ENCODE data around the gene SUZ12.

- TF ChIP-seq, protein P1, sequence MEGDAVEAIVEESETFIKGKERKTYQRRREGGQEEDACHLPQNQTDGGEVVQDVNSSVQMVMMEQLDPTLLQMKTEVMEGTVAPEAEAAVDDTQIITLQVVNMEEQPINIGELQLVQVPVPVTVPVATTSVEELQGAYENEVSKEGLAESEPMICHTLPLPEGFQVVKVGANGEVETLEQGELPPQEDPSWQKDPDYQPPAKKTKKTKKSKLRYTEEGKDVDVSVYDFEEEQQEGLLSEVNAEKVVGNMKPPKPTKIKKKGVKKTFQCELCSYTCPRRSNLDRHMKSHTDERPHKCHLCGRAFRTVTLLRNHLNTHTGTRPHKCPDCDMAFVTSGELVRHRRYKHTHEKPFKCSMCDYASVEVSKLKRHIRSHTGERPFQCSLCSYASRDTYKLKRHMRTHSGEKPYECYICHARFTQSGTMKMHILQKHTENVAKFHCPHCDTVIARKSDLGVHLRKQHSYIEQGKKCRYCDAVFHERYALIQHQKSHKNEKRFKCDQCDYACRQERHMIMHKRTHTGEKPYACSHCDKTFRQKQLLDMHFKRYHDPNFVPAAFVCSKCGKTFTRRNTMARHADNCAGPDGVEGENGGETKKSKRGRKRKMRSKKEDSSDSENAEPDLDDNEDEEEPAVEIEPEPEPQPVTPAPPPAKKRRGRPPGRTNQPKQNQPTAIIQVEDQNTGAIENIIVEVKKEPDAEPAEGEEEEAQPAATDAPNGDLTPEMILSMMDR (IDR thresholded peaks at IDR 0.05), result no peak
- no peak for TF ChIP-seq EP300 (IDR thresholded peaks at IDR 0.05)
Observed at GRCh38 chr17:32033223-32033622, 96.4 kb downstream of the SUZ12 start.
